ENCODE measurements around the gene FERMT2.
"Not testable (repeated sequence)": the region's sequence is repeated elsewhere in the genome, so short reads cannot be mapped to it uniquely, and the experiment has no call there.

The FERMT2 gene

DNA sequence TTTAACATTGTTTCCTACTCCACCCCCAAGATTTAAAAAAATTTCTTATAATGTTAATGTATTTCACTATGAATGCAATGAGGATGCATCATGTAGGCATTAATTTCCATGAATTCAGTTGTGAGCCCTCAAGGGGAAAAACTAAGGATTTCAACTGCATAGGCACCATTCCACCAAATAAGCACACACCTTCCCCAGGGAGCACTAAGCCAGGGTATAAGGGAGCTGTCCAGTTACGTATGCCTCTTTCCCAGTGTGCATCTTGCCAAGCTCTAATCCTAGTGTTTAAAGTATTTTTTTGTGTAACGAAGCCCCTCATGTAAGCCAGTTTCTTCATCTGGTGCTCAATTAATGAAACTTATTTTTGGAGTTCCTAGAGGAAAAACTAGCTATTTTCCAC, 6.6 kb downstream of the FERMT2 start:
- no peak for DNase-seq

DNA sequence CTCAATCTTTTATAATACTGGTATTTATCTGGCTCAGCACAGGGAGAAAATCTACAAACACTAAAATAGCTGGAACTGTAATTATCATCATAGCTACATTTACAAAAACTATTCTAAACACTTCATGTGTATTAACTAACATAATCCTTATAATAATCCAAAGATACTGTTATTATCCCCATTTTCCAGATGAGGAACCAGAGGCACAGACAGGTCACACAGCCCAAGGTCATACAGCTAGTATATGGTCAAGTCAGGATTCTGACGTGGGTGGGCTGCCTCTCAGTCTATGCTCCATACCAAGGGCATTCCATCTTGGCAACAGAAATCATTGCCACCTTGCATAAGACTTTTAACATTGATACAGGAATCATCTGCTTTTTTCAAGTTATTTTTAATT, 11.4 kb downstream of the FERMT2 start:
- no peak for DNase-seq

DNA sequence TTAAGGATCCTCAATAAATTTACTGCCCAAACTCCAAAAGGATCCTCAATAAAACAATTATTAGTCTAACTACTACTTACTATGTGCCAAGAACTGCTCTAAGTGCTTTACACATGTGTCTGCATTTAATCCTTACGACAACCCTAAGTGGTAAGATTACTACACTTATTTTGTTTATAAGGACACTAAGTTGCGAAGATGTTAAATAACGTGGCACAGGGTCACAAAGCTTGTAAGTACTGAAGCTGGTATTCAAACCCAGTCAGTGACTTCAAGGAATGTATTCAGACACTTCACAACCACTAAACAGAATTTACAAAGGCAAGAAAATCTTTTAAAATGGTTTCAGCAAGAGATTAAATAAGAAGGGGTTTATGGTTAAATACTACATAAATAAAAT, 13.0 kb downstream of the FERMT2 start:
- no peak for DNase-seq

DNA sequence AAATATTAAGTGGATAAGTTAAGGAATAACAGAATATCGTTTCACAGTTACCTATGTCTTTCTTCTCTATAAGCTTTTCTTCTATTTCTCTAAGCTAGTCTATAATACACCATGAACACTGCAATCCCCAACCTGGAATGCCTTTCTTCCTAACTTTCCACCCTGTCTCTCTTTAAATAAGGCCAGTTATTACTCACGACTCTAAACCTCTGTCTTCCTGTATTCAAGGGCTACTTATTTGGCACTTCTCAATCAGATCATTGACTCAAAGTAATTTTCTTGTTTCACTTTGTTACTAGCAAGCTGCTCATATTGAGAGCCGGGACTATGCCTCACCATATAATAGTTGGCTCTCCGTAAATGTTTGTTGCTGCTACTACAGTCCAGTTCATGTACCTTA, 13.5 kb downstream of the FERMT2 start:
- no peak for DNase-seq

DNA sequence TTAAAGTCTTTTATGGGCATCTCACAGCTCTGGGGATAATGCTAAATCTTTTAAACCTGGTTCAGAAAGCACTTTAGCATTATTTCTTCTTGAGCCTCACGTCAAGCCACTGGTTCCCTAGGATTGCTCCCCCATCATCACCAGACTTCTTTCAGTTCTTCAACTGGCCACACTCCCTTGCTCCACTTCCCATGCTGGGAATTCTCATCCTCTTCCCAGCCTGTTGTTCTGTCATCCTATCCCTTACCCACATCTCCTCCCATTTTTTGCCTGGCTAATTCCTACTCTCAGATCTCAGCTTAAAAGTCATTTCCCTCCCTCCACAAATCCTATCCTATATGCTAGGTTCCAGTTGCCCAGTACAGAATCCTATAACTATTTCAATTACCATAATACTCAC, 14.4 kb downstream of the FERMT2 start:
- DNase-seq = no peak

DNA sequence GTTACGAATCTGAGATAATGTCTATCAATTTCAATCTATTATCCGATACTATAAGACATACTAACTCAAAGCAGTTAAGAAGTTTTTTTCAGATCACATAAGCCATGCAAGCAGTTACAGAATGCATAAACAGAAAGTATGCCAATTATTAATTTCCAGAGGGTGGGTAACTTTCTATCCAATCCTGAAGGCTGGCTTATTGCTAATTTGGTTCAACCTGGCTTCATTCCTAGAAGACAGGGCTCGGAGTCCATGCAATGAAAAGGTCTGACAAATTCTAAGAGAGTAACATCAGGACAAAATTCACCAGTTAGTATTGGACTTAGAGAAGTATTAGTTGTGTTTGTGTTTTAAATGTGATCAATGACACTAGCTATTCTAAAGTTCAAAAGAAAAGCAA, 15.0 kb downstream of the FERMT2 start:
- no peak for DNase-seq

DNA sequence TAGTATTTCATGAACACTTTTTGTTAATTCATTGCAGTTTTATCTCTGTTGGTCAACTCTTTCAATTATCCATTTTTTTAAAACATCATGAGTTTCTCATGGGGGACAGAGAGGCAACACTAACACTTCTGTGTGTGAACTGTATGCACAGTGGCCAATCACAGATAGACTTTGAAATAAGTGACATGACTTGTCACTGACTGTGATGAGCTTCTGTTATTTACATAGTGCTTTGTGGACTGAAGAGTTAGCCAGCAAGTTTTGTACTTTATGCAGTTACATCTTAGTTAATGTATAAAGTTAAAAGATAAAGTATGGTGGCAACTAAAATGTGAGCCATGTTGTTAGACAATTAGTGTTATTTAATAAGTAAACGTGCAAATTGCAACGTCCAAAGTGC, 16.1 kb downstream of the FERMT2 start:
- DNase-seq = no peak

DNA sequence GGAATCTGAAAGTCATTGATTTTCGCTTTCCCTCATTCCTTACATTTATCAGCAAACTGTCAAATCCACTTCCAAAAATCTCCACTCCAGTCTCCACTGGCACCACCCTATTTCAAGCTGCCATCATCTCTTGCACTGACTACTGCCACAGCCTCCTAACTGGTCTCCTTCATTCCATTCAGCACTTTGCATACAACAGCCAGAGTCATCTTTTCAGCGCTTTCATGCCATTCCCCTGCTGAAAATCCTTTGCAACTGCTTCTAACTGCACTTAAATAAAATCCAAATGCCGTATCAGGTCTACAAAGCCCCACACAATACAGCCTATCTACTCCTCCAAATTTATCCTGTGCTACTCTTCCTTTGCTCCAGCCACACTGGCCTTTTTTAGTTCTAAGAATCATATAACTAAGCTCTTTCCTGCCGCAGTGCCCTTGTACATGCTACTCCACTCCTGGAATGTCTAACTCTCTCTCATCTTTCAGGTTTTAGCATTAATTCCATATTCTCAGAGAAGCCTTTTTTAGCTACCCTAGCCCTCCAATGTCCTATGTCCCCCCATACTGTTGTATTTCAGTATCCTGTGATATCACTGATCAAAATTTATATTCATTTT, 21.6 kb downstream of the FERMT2 start:
- no peak for DNase-seq

DNA sequence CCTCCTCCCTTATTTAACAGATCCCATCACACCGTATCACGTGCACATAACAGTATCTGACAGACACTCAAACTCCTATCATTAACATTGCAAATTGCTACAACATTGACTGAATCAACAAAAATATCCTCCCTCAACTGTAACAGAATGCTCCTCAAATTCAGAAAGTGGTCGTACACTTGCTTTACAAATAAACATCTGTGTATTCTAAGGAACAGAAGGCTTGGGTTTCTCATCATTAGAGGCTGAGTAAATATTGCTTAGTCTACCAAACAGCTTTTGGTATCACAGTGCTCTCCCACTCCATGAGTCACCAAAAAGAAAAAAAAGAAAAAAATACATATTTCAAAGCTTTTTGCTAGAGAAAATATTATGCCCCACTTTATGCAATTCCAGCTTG, 23.9 kb downstream of the FERMT2 start:
- DNase-seq = no peak

DNA sequence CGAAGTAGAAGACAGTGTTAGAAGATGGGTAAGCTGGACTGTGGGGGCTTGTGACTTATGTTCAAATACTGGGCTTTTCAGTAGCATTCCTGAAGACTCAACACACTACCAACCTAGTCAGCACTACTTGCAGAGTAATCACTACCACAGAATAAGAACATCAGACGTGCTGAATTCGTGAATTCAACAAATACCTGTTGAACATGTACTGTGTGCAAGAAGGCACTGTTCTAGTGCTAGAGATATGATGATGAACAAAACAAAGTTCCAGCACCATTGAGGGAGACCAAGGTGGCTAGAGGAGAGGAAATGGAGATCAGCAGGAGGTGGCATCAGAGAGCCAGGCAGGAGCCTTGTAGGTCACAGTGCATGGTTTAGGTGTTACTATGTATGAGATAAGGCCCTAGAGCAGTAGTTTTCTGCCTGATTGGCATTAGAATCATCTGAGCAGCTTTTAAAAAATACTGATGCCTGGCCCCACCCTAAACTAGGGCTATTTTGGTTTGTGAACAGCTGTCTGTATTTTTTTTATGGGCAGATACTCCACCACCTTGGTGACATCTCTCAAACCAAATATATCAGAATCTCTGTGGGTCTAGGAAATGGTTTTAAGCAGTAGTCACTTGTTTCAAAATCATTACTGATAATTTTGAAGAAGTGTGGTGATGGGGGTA, 26.8 kb downstream of the FERMT2 start:
- DNase-seq = no peak

DNA sequence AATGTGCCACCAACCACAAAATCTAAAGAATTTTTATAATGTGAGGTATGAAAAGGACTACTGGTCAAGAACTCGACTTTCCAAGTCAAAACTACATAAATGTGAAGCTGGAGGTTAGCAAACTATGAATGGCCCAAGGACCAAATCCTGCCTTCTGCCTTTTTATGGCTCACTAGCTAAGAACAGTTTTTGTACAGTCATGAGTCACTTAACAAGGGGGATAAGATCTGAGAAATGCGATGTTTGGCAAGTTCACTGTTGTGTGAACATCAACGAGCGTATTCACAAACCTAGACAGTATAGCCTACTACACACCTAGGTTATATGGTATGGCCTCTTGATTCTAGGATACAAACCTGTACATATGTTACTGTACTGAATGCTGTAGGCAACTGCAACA, 28.2 kb downstream of the FERMT2 start:
- DNase-seq = no peak

DNA sequence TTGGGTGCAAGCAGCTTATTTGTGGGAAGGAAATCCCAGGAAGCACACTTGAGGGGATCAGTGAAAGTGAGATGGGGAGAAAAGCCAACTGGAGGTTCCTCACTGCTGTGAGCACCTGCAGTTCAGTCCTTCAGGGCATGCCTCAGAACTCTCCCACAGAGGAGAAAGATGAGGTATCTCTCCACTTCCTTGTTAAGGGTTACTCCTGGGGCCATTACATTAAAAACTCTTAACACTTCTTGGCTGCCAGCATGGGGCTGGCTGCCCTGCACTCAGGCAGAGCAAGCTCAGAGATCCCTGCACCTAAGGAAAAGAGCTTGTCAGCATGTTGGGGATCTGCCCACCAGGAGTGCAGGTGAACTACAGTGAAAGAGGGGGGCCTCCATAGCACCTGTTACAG, 28.8 kb downstream of the FERMT2 start:
- no peak for DNase-seq

DNA sequence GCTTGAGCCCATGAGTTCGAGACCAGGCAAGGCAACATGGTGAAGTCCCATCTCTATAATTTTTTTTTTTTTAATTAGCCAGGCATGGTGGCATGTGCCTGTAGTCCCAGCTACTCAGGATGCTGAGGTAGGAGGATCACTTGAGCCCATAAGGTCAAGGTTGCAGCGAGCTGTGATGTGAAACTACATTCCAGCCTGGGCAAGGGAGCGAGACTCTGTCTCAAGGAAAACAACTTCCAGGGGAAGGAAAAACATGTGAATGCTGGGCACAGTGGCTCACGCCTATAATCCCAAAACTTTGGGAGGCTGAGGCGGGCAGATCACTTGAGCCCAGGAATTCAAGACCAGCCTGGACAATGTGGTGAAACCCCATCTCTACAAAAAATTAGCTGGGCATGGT, 30.4 kb downstream of the FERMT2 start:
- not testable (repeated sequence) for DNase-seq

DNA sequence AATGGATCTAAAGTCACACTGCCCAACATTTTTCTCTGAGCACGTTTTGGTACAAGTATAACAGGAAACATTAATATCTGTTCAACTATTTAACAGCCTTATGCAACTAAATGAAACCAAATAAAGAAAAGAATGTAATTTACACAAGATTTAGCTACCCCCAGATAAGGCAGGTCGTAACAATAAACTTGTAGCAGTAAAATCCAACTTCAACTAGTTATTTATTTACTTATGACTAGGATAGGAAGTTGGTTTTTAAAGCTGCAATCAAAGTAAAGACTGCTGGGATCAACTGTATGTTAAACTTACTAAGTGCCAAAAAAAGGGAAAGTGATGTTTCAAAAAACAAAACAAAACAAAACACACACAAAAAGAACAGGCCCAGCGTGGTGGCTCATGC, 30.9 kb downstream of the FERMT2 start:
- DNase-seq = no peak

DNA sequence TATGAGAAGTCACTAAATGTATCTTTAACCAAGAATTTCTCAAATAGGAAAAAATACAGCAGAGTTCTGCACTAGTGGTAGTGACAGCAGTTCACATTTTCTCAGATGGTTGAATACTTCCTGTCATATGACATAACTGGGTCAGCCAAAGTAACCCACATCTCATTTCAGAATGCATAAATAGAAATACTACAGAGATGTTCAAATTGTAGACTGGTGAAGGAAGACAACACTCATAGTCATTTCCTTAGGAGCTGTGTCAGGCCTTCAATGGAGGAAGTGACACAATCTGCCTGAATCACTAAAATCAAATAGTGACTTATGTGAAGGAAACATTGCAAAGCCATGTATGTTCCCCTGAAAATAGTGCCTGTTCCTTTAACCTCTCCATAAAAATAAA, 32.4 kb downstream of the FERMT2 start:
- no peak for DNase-seq

DNA sequence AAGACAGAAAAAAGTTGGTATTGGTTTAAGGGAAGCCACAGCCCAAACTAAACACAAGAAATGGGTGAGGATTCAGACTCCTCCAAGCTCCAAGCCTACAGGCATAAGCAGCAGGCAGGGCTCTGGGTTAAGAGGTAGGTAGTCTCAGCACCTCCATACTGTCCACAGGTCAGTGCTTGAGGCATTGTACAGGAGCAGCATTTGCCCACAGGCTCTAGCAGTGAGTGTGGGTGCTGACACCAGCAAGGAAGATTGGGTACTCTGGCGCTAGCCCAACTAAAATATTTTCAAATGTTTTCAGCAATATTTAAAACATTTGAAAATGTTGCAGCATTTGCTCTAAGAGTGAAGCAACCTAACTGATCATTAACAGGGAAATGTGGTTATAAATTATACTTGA, 33.1 kb downstream of the FERMT2 start:
- no peak for DNase-seq

DNA sequence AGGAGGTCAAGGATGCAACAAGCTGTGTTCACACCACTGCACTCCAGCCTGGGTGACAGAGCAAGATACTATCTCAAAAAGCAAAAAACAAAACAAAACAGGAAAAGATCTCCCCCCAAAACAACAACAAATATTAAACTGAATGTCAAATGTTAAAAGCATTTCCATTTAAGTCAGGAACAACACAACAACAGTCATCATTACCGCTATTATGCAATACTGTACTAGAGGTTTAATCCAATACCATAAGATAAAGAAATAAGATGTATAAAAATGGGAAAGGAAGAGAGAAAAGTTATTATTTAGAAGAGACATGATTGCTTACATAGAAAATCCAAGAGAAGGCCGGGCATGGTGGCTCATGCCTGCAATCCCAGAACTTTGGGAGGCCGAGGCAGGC, 36.6 kb downstream of the FERMT2 start:
- no peak for DNase-seq

DNA sequence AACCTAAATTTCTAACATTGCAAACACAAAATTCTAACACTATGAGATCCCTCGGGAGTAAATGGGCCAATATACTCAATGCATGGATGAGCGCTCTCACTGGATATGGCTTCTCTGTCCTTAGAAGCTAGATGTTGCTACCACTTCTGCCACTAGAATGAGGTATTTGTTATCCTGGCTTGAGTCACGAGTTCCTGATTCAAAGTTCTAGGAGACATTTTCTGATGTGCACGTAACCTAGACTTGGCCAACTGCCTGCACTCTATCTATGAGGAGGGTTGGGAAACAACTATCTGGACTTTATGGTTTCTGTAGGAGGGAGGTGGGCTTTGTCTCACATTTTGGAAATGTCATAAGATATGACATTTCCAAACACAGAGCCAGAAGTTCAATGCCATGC, 37.6 kb downstream of the FERMT2 start:
- no peak for DNase-seq

DNA sequence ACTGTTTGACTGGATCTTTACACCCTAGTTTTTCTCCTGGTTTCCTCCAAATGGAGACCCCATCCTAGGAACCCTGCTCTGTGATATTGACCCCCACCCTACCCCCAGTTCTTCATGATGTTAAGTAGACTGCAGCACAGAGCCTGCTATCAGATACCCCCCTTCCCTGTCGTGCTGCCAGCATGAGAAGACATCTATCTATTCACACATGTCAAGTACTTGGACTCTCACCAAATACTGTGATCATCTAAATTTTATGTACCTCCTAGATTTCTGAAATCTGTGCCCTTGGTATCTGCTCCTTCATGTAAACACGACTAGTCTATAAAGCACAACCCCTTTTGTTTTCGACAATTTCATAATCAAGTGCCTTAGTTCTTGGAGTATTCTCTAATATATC, 38.9 kb downstream of the FERMT2 start:
- DNase-seq = no peak

DNA sequence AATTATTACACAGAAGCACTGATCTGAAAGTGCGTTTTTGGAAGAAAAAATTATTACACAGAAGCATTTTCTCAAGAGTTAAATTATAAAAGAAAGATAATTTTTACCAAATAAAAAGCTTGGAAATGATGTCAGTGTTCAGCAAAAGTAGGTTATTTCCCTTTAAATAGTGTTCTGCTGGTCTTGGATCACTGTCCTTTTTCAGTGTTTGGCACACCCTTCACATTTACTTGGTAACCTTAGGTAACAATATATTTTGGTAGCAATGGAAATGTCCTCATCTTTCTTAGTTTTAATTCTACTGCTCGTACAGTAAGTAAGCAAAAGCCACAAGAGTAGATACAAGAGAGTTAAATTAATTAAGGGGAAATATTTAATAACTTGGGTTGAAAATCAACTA, 40.3 kb downstream of the FERMT2 start:
- no peak for DNase-seq

DNA sequence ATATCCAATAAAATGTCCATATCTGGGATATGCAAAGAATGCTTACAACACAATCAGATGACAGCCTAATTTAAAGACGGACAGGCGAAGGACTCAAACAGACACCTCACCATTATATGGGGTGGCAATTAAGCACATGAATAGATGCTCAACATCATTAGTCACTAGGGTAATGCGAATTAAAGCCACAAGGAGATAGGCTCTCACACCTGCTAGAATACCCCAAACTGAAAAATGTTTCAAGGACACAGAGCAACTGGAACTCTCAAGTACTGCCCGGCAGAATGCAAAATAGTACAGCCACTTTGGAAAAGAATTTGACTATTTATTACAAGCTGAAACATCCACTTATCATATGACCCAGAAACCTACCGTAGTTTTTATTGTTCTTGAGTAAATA, 42.9 kb downstream of the FERMT2 start:
- DNase-seq = no peak

DNA sequence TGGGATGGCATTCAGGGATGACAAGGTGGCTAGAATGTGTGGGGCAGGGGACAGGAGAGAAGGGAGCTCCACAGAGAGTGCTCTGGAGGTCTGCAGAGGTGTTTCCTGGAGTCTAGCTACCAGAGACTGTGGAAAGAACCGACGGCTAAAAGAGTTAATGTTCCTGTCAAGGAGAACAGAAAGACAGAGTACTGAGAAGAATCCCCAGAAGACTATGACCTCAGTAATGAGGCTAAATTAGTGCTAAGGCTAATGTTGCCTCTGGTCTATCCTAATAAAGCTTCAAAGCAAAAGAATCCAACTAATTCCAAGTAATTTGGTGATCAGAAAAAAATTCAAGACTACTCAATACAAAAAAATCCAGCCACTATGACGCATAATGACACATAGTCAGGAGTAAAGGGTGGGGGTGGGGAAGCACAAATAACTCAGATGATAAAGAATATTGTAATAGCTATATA, 44.7 kb downstream of the FERMT2 start:
- DNase-seq = no peak

DNA sequence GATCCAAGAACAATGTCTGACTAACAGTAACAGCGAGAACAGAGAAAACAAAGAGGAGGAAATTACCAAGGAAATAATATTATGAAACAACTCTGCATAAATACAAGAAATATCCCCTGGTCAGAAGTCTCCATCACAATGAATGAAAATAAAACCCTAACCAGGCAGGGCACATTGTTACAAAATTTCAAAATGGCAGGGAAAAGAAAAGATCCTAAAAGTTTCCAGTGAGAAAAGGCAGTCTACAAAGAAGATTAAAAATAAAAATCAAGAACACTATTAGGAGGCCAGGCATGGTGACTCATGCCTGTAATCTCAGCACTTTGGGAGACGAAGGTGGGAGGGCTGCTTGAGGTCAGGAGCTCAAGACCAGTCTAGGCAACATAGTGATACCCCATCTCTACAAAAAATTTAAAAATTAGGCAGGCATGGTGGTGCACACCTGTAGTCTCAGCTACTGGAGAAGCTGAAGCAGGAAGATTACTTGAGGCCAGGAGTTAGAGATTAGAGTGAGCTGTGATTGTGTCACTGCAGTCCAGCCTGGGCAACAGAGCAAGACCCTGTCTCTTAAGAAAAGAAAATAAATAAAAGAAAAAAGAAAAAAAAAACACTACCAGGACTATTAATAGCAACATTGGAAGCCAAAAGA, 47.8 kb downstream of the FERMT2 start:
- no peak for DNase-seq

DNA sequence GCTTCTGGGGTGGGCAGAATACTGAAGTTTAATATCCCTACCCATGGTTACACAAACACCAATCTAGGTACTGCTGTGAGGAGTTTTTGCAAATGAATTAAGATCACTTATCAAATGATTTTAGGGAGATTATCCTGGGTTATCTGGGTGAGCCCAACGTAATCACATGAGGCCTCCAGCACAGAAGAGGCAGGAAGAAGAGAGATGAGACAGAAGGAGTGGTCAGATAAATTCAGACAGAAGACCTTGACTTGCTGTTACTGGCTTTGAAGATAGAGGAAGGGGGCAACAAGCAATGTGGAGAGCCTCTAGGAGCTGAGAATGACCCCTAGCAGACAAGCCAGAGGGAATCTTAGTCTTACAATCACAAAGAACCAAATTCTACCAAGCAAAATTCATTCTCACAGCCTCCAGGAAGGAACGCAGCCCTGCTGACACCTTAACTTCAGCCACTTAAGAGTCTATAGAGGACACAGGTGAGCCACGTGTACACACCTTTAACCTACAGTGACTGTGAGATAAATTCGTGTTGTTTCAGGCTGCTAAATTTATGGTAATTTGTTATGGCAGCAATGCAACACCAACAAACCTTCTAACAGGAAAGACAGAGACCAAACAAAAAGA, 49.4 kb downstream of the FERMT2 start:
- no peak for DNase-seq

Measured in stimulated activated CD4-positive, alpha-beta T cell treated with anti-CD3 and anti-CD28 coated beads, Interleukin-12 subunit alpha, Interleukin-12 subunit beta, amount 100 ng/mL, for 4 hours (primary cell).